GM20000 (cell line): ENCODE data around the gene RGS7BP.

Experiments
- DNase-seq: peaks from one replicate; pipeline ENCODE4 v3.0.0; 2012; ENCODE audit warnings: low spot score
- TF ChIP-seq, protein P1 (sequence below): IDR thresholded peaks from 2 replicates; pipeline ENCODE4 v1.5.1; 2012; ENCODE audit warnings: mild to moderate bottlenecking, control low read depth; ENCODE audit errors: extremely low read depth, missing control alignments

The RGS7BP gene

DNA sequence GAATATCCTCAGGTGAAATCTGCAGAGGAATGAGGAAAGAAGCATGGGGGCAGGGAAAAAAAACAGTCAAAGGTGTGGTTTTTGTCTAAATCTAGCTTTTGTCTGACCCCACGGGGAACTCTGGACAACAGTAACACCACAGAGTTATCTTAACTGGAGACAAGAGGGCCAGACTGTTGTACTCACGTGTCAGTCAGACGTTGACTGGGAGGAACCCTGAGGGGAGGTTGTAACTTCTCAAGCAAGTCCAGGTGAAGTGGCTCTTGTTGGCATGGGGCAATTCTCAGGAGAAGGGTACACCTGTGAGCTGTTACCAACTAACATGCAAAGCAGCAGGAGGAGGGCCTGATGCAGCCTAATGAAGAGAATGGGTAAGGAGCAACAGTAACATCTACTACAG is 140.4 kb downstream of the RGS7BP start:
- TF ChIP-seq, protein P1, sequence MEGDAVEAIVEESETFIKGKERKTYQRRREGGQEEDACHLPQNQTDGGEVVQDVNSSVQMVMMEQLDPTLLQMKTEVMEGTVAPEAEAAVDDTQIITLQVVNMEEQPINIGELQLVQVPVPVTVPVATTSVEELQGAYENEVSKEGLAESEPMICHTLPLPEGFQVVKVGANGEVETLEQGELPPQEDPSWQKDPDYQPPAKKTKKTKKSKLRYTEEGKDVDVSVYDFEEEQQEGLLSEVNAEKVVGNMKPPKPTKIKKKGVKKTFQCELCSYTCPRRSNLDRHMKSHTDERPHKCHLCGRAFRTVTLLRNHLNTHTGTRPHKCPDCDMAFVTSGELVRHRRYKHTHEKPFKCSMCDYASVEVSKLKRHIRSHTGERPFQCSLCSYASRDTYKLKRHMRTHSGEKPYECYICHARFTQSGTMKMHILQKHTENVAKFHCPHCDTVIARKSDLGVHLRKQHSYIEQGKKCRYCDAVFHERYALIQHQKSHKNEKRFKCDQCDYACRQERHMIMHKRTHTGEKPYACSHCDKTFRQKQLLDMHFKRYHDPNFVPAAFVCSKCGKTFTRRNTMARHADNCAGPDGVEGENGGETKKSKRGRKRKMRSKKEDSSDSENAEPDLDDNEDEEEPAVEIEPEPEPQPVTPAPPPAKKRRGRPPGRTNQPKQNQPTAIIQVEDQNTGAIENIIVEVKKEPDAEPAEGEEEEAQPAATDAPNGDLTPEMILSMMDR = no peak
- DNase-seq = no peak

DNA sequence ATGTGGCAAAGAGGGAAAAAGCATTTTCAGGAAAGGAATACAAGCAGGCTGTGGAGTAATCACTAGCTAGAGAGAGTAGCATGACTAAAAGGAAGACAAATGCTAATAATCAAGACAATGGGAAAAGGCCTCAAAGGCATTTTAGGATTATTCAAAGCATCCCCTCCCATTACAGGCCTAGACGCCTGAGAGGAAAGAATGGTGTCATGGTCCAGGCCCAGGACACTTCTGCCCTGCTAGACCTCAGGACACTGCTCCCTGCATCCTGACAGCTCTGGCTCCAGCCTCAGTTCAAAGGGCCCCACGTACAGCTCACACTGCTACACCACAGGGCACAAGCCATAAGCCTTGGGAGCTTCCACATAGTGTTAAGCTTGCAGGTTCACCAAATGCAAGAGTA is 143.7 kb downstream of the RGS7BP start:
- TF ChIP-seq, protein P1 = no peak
- no peak for DNase-seq

DNA sequence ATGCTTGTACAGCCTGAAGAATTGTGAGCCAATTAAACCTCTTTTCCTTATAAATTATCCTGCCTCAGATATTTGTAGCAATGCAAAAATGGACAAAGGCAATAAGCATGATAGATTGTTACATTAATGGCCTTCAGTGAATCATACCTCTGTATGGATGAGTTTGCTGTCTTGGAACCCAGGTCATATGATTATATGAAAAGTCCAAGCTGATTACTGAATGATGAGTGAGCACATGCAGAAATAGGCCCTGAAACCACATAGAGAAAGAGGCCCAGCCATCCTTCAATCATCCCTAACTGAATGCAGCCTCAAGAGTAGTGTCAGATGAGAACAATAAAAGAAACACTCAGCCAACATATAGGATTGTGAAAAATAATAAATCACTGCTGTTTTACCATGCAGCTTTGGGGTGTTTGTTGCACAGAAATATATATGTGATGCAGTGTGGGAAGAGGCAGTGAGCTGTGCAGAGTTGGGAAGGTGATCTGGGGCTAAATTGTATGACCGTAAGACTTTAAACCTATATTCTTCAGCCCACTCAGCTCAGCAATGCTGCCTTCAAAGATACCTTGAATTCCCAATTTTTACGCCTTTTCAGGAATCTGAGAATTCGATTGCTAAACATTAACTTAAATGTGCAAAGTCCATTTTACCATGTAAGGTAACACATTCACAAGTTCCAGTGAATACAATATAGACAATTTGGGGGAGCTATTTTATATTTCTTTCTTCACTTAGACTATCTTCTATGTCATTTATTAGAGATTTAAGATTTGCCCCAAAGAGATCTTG is 148.1 kb downstream of the RGS7BP start:
- TF ChIP-seq, protein P1 = no peak
- no peak for DNase-seq

DNA sequence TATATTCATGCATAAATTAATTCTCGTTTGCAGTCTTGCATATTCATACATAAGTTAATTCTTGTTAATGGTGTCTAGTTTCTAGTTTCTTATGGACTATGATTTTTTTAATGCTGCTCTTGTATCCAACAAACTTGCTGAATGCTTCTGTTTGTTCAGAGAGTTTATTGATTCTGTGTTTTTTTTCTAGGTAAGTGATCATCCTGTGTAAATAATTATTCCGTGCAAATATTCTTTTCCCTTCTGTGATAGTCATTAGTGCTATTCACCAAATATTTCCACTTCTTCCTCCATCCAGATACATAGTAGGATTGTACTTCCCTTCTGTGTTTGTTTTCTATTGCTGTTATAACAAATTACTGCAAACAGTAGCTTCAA is 148.7 kb downstream of the RGS7BP start:
- TF ChIP-seq, protein P1 = no peak
- no peak for DNase-seq

DNA sequence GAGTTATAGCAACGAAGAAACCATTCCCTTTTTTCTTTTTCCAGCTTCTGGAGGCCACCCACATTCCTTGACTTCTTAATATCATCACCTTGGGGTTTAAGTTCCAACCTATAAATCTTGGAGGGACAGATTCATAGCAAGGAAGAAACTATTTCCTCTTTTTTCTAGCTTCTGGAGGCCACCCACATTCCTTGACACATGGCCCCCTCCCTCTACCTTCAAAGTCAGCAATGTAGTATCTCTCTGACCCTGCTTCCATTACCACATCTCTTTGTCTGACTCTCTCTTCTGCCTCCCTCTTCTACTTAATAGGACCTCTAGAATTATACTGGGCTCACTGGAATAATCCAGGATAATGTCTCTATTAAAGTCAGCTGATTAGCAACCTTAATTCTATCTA is 149.8 kb downstream of the RGS7BP start:
- TF ChIP-seq, protein P1 = no peak

DNA sequence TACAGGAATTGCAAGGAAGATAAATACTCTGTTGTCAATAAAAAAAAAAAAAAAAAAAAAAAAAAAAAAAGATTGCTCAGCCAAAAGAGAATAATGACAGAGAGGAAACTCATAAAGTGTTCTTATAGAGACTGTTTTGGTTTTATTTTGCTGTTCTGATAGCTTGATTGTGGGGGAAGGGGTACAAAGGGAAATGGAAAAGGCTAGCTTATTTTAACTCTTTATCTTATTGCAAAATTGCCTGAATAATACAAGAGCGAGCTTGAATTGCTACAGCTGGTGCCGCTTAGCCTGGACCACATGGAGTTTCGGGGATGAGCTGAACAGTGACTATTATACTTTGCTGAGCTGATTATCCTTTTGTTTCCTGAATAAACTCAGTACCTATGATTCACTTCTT is 153.5 kb downstream of the RGS7BP start:
- no peak for DNase-seq
- TF ChIP-seq, protein P1 = no peak

More for the DNA sequence above, 149.8 kb downstream of the RGS7BP start:
- DNase-seq = no peak
